Activated CD8-positive, alpha-beta memory T cell treated with anti-CD3 and anti-CD28 coated beads, Interleukin-2, amount 10 ng/mL, durations not matched to agents 7 days and 5 days (primary cell): ENCODE data around the gene PTGFRN. TPM values are rescaled to one million over a fixed set of nuclear protein-coding genes. Genes with fewer than 3 reads are reported as not detected.

ENCODE experiments used
- ATAC-seq: fragments of 150-1000 bp; cut with Tn5 transposase; one replicate; pipeline ENCODE4 v1.10.0; 2021; ENCODE audit warnings: moderate library complexity
- CTCF ChIA-PET: fragments of 350-600 bp; sonication (Branson Sonifier 250); formaldehyde crosslinking; loops from one replicate; lab custom pipeline; 2021; ENCODE audit warnings: antibody characterized with exemption; lab: Charles Lee
- DNase-seq: peaks from one replicate; pipeline ENCODE4 v3.0.0-alpha.2; 2020
- H3K27ac Mint-ChIP-seq: one replicate; pipeline ENCODE4 v1.8.0; 2021; ENCODE audit warnings: mild to moderate bottlenecking, mixed read lengths
- H3K27me3 Mint-ChIP-seq: one replicate; pipeline ENCODE4 v1.8.0; 2021; ENCODE audit warnings: mixed read lengths
- H3K36me3 Mint-ChIP-seq: one replicate; pipeline ENCODE4 v1.8.0; 2021; ENCODE audit warnings: mild to moderate bottlenecking, mixed read lengths
- H3K4me1 Mint-ChIP-seq: one replicate; pipeline ENCODE4 v1.8.0; 2021; ENCODE audit warnings: mixed read lengths
- H3K4me3 Mint-ChIP-seq: one replicate; pipeline ENCODE4 v1.8.0; 2021; ENCODE audit warnings: mild to moderate bottlenecking, moderate library complexity, mixed read lengths
- H3K9me3 Mint-ChIP-seq: one replicate; pipeline ENCODE4 v1.8.0; 2022; ENCODE audit warnings: low read depth, mixed read lengths
- total RNA-seq, 2 experiments: library from RNA; stranded (reverse); gene quantifications; one replicate each; pipeline ENCODE4 v1.2.3, GENCODE V29; 2021

PTGFRN gene
- total RNA-seq, 2 experiments from 2014 or later = 0.38 to 4.6 TPM

DNA sequence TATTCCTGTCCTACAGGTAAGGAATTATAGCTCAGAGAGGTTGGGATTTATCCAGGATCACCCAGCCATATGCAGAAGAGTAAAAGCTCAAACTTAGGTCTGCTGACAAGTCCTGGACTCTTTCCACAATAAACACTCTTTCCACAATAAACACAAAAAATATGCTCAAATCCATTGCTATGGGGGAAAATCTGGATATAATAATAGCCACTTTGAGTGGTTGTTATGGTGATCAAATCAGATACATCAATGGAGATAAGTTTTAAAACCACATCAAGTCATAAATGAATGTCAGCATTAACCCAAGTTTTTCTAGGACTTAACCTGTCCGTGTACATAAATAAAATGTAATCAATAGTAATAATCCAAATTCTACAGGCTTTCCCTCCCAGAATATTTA lies 128.1 kb downstream of the PTGFRN start:
- Mint-ChIP-seq H3K36me3 (peaks cover 5% of the 10 kb centered on the region), H3K27me3 (no peaks in the 10 kb centered on the region), H3K4me3 (no peak overlapping the region), H3K27ac (no peak overlapping the region), H3K4me1 (no peaks in the 10 kb centered on the region), H3K9me3 (no peaks in the 10 kb centered on the region)
- no peak for DNase-seq
- no peak for ATAC-seq
- CTCF ChIA-PET = interaction anchor here (1.1 to 1.3 kb wide), 2 partner anchors 13 to 21 kb away, joined by 3 read pairs; no protein-coding TSS in a partner anchor

- no peak overlapping the region for H3K4me3 Mint-ChIP-seq
- no peaks in the 10 kb centered on the region for H3K9me3 Mint-ChIP-seq
- peaks cover 8% of the 10 kb centered on the region for H3K36me3 Mint-ChIP-seq
- CTCF ChIA-PET = interaction anchor here (1.3 kb wide), 1 partner anchor 12 kb away, joined by 3 read pairs; no protein-coding TSS in a partner anchor
- H3K27ac Mint-ChIP-seq = no peak overlapping the region
- ATAC-seq (no peak), DNase-seq (no peak)
- H3K27me3 Mint-ChIP-seq = no peaks in the 10 kb centered on the region
- H3K4me1 Mint-ChIP-seq = no peaks in the 10 kb centered on the region
These were observed 128.5 kb downstream of the PTGFRN start for GRCh38 chr1:117038236-117038635.

Other genes starting within 250 kb of the PTGFRN start
- under 1 TPM; 0.03 to 0.91 TPM for gene IGSF3, start 242.2 kb upstream of the PTGFRN start, total RNA-seq
- 100 to 1,000 TPM; 278 to 444 TPM for gene CD2, start 155.5 kb upstream of the PTGFRN start, total RNA-seq
- gene CD101, start 91.8 kb downstream of the PTGFRN start, total RNA-seq = 1 to 10 TPM in 1 of 2 experiments, not detected in 1; 1.4 TPM
- gene TTF2, start 150.4 kb downstream of the PTGFRN start, total RNA-seq = 100 to 1,000 TPM; 156 to 157 TPM
- under 1 TPM; 0.26 to 0.75 TPM for gene TRIM45, start 211.8 kb downstream of the PTGFRN start, total RNA-seq